H1 (cell line): ENCODE data around the gene NMRAL1. TPM values are rescaled to one million over a fixed set of nuclear protein-coding genes. Genes with fewer than 3 reads are reported as not detected.
A peak's percentile ranks its signal among the peaks of the same experiment; 100 is the strongest.

Experiments
- ATF2 ChIP-seq: IDR thresholded peaks from 2 replicates; pipeline ENCODE4 v1.6.1; 2012; ENCODE audit warnings: low read length, inconsistent platforms
- JUND ChIP-seq: IDR thresholded peaks from 2 replicates; pipeline ENCODE4 v1.6.1; 2011; ENCODE audit warnings: mild to moderate bottlenecking, improper control_type of control experiment, low read length
- MAFK ChIP-seq: IDR thresholded peaks from 2 replicates; pipeline ENCODE4 v1.6.1; 2012; ENCODE audit warnings: low read depth, mild to moderate bottlenecking, improper control_type of control experiment, low read length
- SAP30 ChIP-seq: fragments of 300-600 bp; sonication (generic); IDR thresholded peaks from 2 replicates; pipeline ENCODE4 v1.7.1; 2012; ENCODE audit warnings: low read length, moderate library complexity, mild to moderate bottlenecking, inconsistent platforms; ENCODE audit not compliant: insufficient read depth, insufficient replicate concordance
- TAF7 ChIP-seq: optimal IDR thresholded peaks from 2 replicates; pipeline ENCODE3; 2011; ENCODE audit warnings: low read depth, mild to moderate bottlenecking, inconsistent platforms, low read length, moderate library complexity, borderline replicate concordance
- TBP ChIP-seq: IDR thresholded peaks from 2 replicates; pipeline ENCODE4 v1.6.1; 2011; ENCODE audit warnings: low read depth, low read length, improper control_type of control experiment
- polyA plus RNA-seq, 7 experiments: library from polyadenylated mRNA; depleted of rRNA in 3 of 7; stranded (reverse) in 5 of 7; unstranded in 2 of 7; fragments of >200 nt in 5 of 7; fragments of 200-250 nt in 2 of 7; gene quantifications; 1 replicate in 5 of 7; 2 replicates in 1 of 7; 4 replicates in 1 of 7; pipeline versions ENCODE4 v1.2.1 to v1.2.3, GENCODE V29; 2011 to 2013; ENCODE audit warnings: missing spikeins in 2 of 7, mixed read lengths in 2 of 7
- total RNA-seq: library from RNA; stranded (reverse); fragmentation: NEBNext Ultra II Directional; extraction: Animal tissue kit (Norgen Biotek cat#: 25700); gene quantifications from 2 replicates; pipeline ENCODE4 v1.2.1, GENCODE V29; 2021
- TF ChIP-seq, protein P1 (sequence below): fragments of 300-600 bp; sonication (generic); IDR thresholded peaks from 2 replicates; pipeline ENCODE4 v1.7.1; 2012; ENCODE audit warnings: low read length, moderate library complexity, mild to moderate bottlenecking, inconsistent platforms; ENCODE audit not compliant: insufficient replicate concordance

The NMRAL1 gene
- total and polyA plus RNA-seq, 2 of the 8 experiments (the other 6 are each of a cell fraction or from before 2014, with no cell fraction given) = 66.8 to 143 TPM

DNA sequence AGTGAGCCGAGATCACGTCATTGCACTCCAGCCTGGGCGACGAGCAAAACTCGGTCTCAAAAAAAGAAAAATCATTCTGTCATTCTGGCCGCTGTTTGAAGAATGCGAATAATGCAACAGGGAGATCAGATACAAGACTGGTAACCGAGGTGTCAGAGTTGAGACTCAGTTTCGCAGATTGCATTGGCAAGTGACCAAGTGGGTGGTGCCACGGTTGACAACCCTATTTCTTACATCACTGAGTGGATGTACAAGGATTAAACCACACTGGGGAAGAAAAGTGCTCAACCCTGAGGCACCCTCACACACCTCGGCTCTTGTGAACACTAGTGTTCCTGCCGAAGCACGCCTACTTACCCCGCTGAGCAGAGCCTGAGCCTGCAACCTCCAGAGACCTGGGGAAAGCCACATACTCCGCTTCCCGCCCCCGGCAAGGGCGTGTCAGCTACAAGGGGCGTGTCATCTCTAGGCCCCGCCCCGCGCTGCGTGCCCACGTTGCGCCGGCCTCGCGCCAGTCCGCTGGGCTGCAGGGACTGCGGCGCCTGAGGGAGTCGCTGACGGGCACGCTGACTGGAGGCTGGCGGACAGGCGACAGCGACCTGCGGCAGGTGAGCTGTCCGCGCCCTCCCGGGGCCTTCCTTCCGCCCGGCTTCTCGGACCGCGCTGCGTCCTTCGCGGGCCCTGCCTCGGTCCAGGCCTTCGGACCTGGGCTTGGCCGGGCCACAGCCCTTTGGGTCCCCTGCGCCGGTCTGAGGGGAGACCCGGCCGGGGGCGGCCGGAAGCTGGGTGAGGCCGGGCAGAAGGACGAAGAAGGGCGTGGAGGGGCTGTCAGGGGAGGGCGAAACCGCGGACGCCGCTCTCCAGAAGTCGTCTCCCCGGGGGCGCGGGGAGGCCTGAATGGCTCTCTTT, 1.7 kb upstream of the NMRAL1 start, which contains the start of gene HMOX2 (continued):
- TF ChIP-seq ATF2 = no peak; the same call in 1 of the 2 replicates
- peak; percentile 78 for TF ChIP-seq TAF7
- no peak for TF ChIP-seq MAFK
- no peak for TF ChIP-seq JUND
- TF ChIP-seq, protein P1, sequence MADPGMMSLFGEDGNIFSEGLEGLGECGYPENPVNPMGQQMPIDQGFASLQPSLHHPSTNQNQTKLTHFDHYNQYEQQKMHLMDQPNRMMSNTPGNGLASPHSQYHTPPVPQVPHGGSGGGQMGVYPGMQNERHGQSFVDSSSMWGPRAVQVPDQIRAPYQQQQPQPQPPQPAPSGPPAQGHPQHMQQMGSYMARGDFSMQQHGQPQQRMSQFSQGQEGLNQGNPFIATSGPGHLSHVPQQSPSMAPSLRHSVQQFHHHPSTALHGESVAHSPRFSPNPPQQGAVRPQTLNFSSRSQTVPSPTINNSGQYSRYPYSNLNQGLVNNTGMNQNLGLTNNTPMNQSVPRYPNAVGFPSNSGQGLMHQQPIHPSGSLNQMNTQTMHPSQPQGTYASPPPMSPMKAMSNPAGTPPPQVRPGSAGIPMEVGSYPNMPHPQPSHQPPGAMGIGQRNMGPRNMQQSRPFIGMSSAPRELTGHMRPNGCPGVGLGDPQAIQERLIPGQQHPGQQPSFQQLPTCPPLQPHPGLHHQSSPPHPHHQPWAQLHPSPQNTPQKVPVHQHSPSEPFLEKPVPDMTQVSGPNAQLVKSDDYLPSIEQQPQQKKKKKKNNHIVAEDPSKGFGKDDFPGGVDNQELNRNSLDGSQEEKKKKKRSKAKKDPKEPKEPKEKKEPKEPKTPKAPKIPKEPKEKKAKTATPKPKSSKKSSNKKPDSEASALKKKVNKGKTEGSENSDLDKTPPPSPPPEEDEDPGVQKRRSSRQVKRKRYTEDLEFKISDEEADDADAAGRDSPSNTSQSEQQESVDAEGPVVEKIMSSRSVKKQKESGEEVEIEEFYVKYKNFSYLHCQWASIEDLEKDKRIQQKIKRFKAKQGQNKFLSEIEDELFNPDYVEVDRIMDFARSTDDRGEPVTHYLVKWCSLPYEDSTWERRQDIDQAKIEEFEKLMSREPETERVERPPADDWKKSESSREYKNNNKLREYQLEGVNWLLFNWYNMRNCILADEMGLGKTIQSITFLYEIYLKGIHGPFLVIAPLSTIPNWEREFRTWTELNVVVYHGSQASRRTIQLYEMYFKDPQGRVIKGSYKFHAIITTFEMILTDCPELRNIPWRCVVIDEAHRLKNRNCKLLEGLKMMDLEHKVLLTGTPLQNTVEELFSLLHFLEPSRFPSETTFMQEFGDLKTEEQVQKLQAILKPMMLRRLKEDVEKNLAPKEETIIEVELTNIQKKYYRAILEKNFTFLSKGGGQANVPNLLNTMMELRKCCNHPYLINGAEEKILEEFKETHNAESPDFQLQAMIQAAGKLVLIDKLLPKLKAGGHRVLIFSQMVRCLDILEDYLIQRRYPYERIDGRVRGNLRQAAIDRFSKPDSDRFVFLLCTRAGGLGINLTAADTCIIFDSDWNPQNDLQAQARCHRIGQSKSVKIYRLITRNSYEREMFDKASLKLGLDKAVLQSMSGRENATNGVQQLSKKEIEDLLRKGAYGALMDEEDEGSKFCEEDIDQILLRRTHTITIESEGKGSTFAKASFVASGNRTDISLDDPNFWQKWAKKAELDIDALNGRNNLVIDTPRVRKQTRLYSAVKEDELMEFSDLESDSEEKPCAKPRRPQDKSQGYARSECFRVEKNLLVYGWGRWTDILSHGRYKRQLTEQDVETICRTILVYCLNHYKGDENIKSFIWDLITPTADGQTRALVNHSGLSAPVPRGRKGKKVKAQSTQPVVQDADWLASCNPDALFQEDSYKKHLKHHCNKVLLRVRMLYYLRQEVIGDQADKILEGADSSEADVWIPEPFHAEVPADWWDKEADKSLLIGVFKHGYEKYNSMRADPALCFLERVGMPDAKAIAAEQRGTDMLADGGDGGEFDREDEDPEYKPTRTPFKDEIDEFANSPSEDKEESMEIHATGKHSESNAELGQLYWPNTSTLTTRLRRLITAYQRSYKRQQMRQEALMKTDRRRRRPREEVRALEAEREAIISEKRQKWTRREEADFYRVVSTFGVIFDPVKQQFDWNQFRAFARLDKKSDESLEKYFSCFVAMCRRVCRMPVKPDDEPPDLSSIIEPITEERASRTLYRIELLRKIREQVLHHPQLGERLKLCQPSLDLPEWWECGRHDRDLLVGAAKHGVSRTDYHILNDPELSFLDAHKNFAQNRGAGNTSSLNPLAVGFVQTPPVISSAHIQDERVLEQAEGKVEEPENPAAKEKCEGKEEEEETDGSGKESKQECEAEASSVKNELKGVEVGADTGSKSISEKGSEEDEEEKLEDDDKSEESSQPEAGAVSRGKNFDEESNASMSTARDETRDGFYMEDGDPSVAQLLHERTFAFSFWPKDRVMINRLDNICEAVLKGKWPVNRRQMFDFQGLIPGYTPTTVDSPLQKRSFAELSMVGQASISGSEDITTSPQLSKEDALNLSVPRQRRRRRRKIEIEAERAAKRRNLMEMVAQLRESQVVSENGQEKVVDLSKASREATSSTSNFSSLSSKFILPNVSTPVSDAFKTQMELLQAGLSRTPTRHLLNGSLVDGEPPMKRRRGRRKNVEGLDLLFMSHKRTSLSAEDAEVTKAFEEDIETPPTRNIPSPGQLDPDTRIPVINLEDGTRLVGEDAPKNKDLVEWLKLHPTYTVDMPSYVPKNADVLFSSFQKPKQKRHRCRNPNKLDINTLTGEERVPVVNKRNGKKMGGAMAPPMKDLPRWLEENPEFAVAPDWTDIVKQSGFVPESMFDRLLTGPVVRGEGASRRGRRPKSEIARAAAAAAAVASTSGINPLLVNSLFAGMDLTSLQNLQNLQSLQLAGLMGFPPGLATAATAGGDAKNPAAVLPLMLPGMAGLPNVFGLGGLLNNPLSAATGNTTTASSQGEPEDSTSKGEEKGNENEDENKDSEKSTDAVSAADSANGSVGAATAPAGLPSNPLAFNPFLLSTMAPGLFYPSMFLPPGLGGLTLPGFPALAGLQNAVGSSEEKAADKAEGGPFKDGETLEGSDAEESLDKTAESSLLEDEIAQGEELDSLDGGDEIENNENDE = no peak
- peak; percentile 80; the same call in 1 of the 2 replicates for TF ChIP-seq TBP
- TF ChIP-seq SAP30 = no peak
